HG03460 (cell line): ENCODE measurements around the gene NEK5.

Experiments used
- ATAC-seq: cut with Tn5 transposase; IDR thresholded peaks from one replicate; pipeline ENCODE4 v1.9.1; 2021; ENCODE audit not compliant: unreplicated experiment

The NEK5 gene

GRCh38 chr13:52016296-52016695, 112.6 kb downstream of the NEK5 start:
- ATAC-seq: no peak

GRCh38 chr13:52012512-52012836, 116.4 kb downstream of the NEK5 start:
- ATAC-seq: no peak

GRCh38 chr13:52011632-52012511, 117.0 kb downstream of the NEK5 start, which contains the start of gene ALG11:
ALG11 (plus strand) TSS chr13:52012398; CDS start chr13:52012419, 21 bp downstream.
- ATAC-seq: peak; percentile 99

GRCh38 chr13:52010890-52011631, 117.8 kb downstream of the NEK5 start, which contains the start of gene ATP7B:
ATP7B (minus strand) TSS chr13:52011450; CDS start chr13:52011337, 113 bp downstream.
- ATAC-seq: no peak

GRCh38 chr13:52009946-52010345, 118.9 kb downstream of the NEK5 start:
- no peak for ATAC-seq

GRCh38 chr13:52006523-52007245, 122.2 kb downstream of the NEK5 start:
- ATAC-seq: no peak

- no peak for ATAC-seq
Observed at GRCh38 chr13:52005841-52006522, 122.9 kb downstream of the NEK5 start.

- no peak for ATAC-seq
Observed at GRCh38 chr13:52004511-52005170, 124.2 kb downstream of the NEK5 start.

GRCh38 chr13:52003541-52003940, 125.3 kb downstream of the NEK5 start:
- ATAC-seq: no peak

GRCh38 chr13:52002361-52002760, 126.5 kb downstream of the NEK5 start:
- ATAC-seq: no peak

- ATAC-seq: peak; percentile 83
Observed at GRCh38 chr13:52001120-52001731, 127.6 kb downstream of the NEK5 start.

GRCh38 chr13:51999921-52000320, 129.0 kb downstream of the NEK5 start:
- ATAC-seq: no peak

GRCh38 chr13:51999510-51999911, 129.4 kb downstream of the NEK5 start:
- no peak for ATAC-seq

- ATAC-seq: no peak
Observed at GRCh38 chr13:51998723-51999509, 130.0 kb downstream of the NEK5 start.

GRCh38 chr13:51997641-51998330, 131.1 kb downstream of the NEK5 start:
- ATAC-seq: no peak

GRCh38 chr13:51997186-51997585, 131.7 kb downstream of the NEK5 start:
- no peak for ATAC-seq

- no peak for ATAC-seq
Observed at GRCh38 chr13:51996641-51997040, 132.2 kb downstream of the NEK5 start.
